H9 (cell line): ENCODE data around the gene TMCC2. TPM values are rescaled to one million over a fixed set of nuclear protein-coding genes. Genes with fewer than 3 reads are reported as not detected.

Experiments used
- DNase-seq: peaks from one replicate; pipeline ENCODE4 v3.0.0-alpha.2; 2017
- H2AFZ ChIP-seq: one replicate; pipeline ENCODE4 v1.6.1; 2013; ENCODE audit warnings: mild to moderate bottlenecking, low read length, control low read depth, moderate library complexity
- H2AK5ac ChIP-seq: 2 replicates; pipeline ENCODE4 v1.6.1; 2013; ENCODE audit warnings: low read length, control low read depth, mixed read lengths; ENCODE audit not compliant: insufficient read length
- H2BK120ac ChIP-seq: one replicate; pipeline ENCODE4 v1.6.1; 2013; ENCODE audit warnings: low read depth, mild to moderate bottlenecking, low read length, control low read depth, inconsistent platforms; ENCODE audit not compliant: poor library complexity, severe bottlenecking
- H2BK12ac ChIP-seq: 2 replicates; pipeline ENCODE4 v1.6.1; 2013; ENCODE audit warnings: low read length, control low read depth, mixed read lengths, low read depth; ENCODE audit not compliant: insufficient read length
- H2BK15ac ChIP-seq: 2 replicates; pipeline ENCODE4 v1.6.1; 2013; ENCODE audit warnings: low read depth, low read length, control low read depth
- H2BK20ac ChIP-seq: one replicate; pipeline ENCODE4 v1.6.1; 2013; ENCODE audit warnings: low read depth, mild to moderate bottlenecking, low read length, control low read depth, inconsistent platforms; ENCODE audit not compliant: poor library complexity, severe bottlenecking
- H2BK5ac ChIP-seq: 2 replicates; pipeline ENCODE4 v1.6.1; 2013; ENCODE audit warnings: low read length, control low read depth, mixed read lengths; ENCODE audit not compliant: insufficient read length
- H3K14ac ChIP-seq: 2 replicates; pipeline ENCODE4 v1.6.1; 2013; ENCODE audit warnings: low read length, control low read depth; ENCODE audit not compliant: insufficient read depth
- H3K18ac ChIP-seq: 2 replicates; pipeline ENCODE4 v1.6.1; 2013; ENCODE audit warnings: low read depth, mild to moderate bottlenecking, mixed read lengths, low read length, control low read depth; ENCODE audit not compliant: insufficient read length
- H3K23ac ChIP-seq: 2 replicates; pipeline ENCODE4 v1.6.1; 2013; ENCODE audit warnings: low read length, control low read depth, mixed read lengths, low read depth; ENCODE audit not compliant: insufficient read length
- H3K23me2 ChIP-seq: 2 replicates; pipeline ENCODE4 v1.6.1; 2013; ENCODE audit warnings: low read depth, mild to moderate bottlenecking, mixed read lengths, low read length, control low read depth; ENCODE audit not compliant: insufficient read length, poor library complexity, severe bottlenecking
- H3K27ac ChIP-seq: 2 replicates; pipeline ENCODE4 v1.5.1; 2013; ENCODE audit warnings: low read length, control low read depth, mixed read lengths, low read depth; ENCODE audit not compliant: insufficient read length
- H3K27me3 ChIP-seq: 2 replicates; pipeline ENCODE4 v1.6.1; 2013; ENCODE audit warnings: low read length, control low read depth, inconsistent platforms; ENCODE audit not compliant: insufficient read depth
- H3K4ac ChIP-seq: 2 replicates; pipeline ENCODE4 v1.6.1; 2013; ENCODE audit warnings: low read depth, mild to moderate bottlenecking, control low read depth, inconsistent platforms, low read length, moderate library complexity
- H3K4me1 ChIP-seq: 2 replicates; pipeline ENCODE4 v1.6.1; 2013; ENCODE audit warnings: low read length, control low read depth, inconsistent platforms; ENCODE audit not compliant: insufficient read depth
- H3K4me2 ChIP-seq: 2 replicates; pipeline ENCODE4 v1.6.1; 2013; ENCODE audit warnings: low read length, control low read depth, mixed read lengths; ENCODE audit not compliant: insufficient read length, insufficient read depth
- H3K56ac ChIP-seq: 2 replicates; pipeline ENCODE4 v1.6.1; 2013; ENCODE audit warnings: low read depth, mild to moderate bottlenecking, mixed read lengths, low read length, control low read depth; ENCODE audit not compliant: insufficient read length
- H3K79me1 ChIP-seq: 2 replicates; pipeline ENCODE4 v1.6.1; 2013; ENCODE audit warnings: low read depth, mild to moderate bottlenecking, moderate library complexity, low read length, control low read depth, inconsistent platforms; ENCODE audit not compliant: insufficient read depth, poor library complexity, severe bottlenecking
- H3K79me2 ChIP-seq: 2 replicates; pipeline ENCODE4 v1.6.1; 2013; ENCODE audit warnings: low read length, control low read depth, inconsistent platforms; ENCODE audit not compliant: insufficient read depth
- H3K9ac ChIP-seq: 2 replicates; pipeline ENCODE4 v1.6.1; 2013; ENCODE audit warnings: low read length, control low read depth, mixed read lengths; ENCODE audit not compliant: insufficient read length; ENCODE audit errors: extremely low read depth
- H3K9me3 ChIP-seq: one replicate; pipeline ENCODE4 v1.6.1; 2013; ENCODE audit warnings: low read depth, low read length, inconsistent platforms; ENCODE audit not compliant: control insufficient read depth
- H3T11ph ChIP-seq: one replicate; pipeline ENCODE4 v1.6.1; 2013; ENCODE audit warnings: mild to moderate bottlenecking, low read length, control low read depth, inconsistent platforms
- H4K20me1 ChIP-seq: one replicate; pipeline ENCODE4 v1.6.1; 2013; ENCODE audit not compliant: control insufficient read depth, insufficient read length, insufficient read depth
- H4K5ac ChIP-seq: 2 replicates; pipeline ENCODE4 v1.6.1; 2013; ENCODE audit warnings: low read depth, mild to moderate bottlenecking, mixed read lengths, low read length, control low read depth; ENCODE audit not compliant: insufficient read length
- H4K8ac ChIP-seq: replicated peaks from 2 replicates; pipeline ENCODE4 v1.6.1; 2013; ENCODE audit warnings: low read length, control low read depth, mixed read lengths, low read depth; ENCODE audit not compliant: insufficient read length
- H4K91ac ChIP-seq: 2 replicates; pipeline ENCODE4 v1.6.1; 2013; ENCODE audit warnings: low read depth, mild to moderate bottlenecking, moderate library complexity, mixed read lengths, low read length, control low read depth; ENCODE audit not compliant: insufficient read length
- H3K27ac Mint-ChIP-seq, 3 experiments: 2 replicates in 2 of 3; 3 replicates in 1 of 3; pipeline ENCODE4 v1.8.0; 2020 to 2021; ENCODE audit warnings: mixed read lengths in 3 of 3, mild to moderate bottlenecking in 1 of 3, moderate library complexity in 1 of 3
- H3K27me3 Mint-ChIP-seq: 2 replicates; pipeline ENCODE4 v1.8.0; 2021; ENCODE audit warnings: low read depth, mild to moderate bottlenecking, moderate library complexity, mixed read lengths
- H3K36me3 Mint-ChIP-seq, 3 experiments: 2 replicates in 2 of 3; 3 replicates in 1 of 3; pipeline ENCODE4 v1.8.0; 2020 to 2021; ENCODE audit warnings: low read depth in 3 of 3, mixed read lengths in 3 of 3; ENCODE audit not compliant: insufficient read depth in 1 of 3
- H3K4me1 Mint-ChIP-seq, 2 experiments: 2 replicates each; pipeline ENCODE4 v1.8.0; 2020; ENCODE audit warnings: mixed read lengths in 2 of 2
- H3K4me3 Mint-ChIP-seq, 2 experiments: 2 replicates in 1 of 2; 3 replicates in 1 of 2; pipeline ENCODE4 v1.8.0; 2020 to 2021; ENCODE audit warnings: mild to moderate bottlenecking in 2 of 2, mixed read lengths in 2 of 2, moderate library complexity in 1 of 2
- H3K9me3 Mint-ChIP-seq, 2 experiments: 2 replicates in 1 of 2; 3 replicates in 1 of 2; pipeline ENCODE4 v1.8.0; 2020; ENCODE audit warnings: mild to moderate bottlenecking in 2 of 2, mixed read lengths in 2 of 2, moderate library complexity in 1 of 2
- WGBS: extraction: QIAGEN DNeasy Blood & Tissue Kit; methylation state at CpG from one replicate; pipeline ENCODE4 v1.1.7; 2013; ENCODE audit warnings: missing lambda C conversion rate, low lambda C conversion rate, mixed read lengths; ENCODE audit not compliant: insufficient read length; ENCODE audit errors: extremely low coverage; 5-methylcytosine and 5-hydroxymethylcytosine counted together
- total RNA-seq: library from RNA; stranded (reverse); gene quantifications from 2 replicates; pipeline ENCODE4 v1.2.1, GENCODE V29; 2021
- TF ChIP-seq, protein P1 (sequence below): fragments of 200-600 bp; sonication (generic); conservative IDR thresholded peaks from 3 replicates; pipeline ENCODE4 v1.8.0; 2021; ENCODE audit warnings: antibody characterized with exemption, mild to moderate bottlenecking

TMCC2 gene
- total RNA-seq, 1 experiment from 2014 or later = 11.7 TPM

DNA sequence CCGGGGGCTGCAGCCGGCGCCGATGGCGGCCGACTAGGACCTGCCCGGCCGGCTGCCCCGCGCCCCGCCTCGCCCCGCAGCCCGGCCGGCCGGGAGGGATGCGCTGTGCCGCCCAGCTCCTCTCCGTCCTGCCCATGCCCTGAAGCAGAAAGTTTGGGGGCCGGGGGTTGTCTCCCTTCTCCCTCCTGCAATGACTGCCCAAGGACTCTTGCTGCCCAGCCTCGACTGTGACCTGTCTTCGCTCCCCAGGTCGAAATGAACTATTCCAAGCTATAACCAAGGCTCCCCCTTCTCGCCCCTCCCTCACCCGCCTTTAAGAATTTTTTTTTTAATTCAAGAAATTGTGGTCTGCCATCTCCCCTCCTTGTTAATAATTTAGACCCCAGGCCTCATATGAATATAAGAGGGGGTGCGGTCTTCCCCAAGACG lies 361 bp downstream of the TMCC2 start:
- no peak overlapping the region for H3K18ac ChIP-seq
- no peak overlapping the region for H2BK120ac ChIP-seq
- H4K20me1 ChIP-seq = no peaks in the 10 kb centered on the region
- no peak overlapping the region for H3K4ac ChIP-seq
- no peak overlapping the region for H3T11ph ChIP-seq
- H3K27ac ChIP-seq = no peak overlapping the region
- H2BK15ac ChIP-seq = no peak overlapping the region
- Mint-ChIP-seq H3K27ac (no peak overlapping the region), H3K9me3 (no peaks in the 10 kb centered on the region; a peak in 1 of 5 replicates), H3K27me3 (peaks cover 20% of the 10 kb centered on the region), H3K36me3 (0 out of 7 replicates have a peak, but pooled peaks cover 0 to 3% (median 0%) of the 10 kb centered on the region in 3 experiments), H3K4me1 (peaks cover 33 to 38% of the 10 kb centered on the region in 2 experiments), H3K4me3 (peak overlapping the region; percentile 79 to 90)
- H3K4me2 ChIP-seq = peak overlapping the region; percentile 74
- no peak overlapping the region for H2BK20ac ChIP-seq
- H3K23ac ChIP-seq = no peak overlapping the region
- H3K4me1 ChIP-seq = peaks cover 9% of the 10 kb centered on the region
- H2BK12ac ChIP-seq = no peak overlapping the region
- no peak overlapping the region for H3K9ac ChIP-seq
- TF ChIP-seq, protein P1, sequence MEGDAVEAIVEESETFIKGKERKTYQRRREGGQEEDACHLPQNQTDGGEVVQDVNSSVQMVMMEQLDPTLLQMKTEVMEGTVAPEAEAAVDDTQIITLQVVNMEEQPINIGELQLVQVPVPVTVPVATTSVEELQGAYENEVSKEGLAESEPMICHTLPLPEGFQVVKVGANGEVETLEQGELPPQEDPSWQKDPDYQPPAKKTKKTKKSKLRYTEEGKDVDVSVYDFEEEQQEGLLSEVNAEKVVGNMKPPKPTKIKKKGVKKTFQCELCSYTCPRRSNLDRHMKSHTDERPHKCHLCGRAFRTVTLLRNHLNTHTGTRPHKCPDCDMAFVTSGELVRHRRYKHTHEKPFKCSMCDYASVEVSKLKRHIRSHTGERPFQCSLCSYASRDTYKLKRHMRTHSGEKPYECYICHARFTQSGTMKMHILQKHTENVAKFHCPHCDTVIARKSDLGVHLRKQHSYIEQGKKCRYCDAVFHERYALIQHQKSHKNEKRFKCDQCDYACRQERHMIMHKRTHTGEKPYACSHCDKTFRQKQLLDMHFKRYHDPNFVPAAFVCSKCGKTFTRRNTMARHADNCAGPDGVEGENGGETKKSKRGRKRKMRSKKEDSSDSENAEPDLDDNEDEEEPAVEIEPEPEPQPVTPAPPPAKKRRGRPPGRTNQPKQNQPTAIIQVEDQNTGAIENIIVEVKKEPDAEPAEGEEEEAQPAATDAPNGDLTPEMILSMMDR = no peak
- no CpG with 5 or more reads among the region's 27 CpGs for WGBS
- no peak for DNase-seq
- H2AK5ac ChIP-seq = no peak overlapping the region
- H4K5ac ChIP-seq = no peak overlapping the region
- H2AFZ ChIP-seq = no peak overlapping the region
- H3K23me2 ChIP-seq = peaks cover 14% of the 10 kb centered on the region
- H4K91ac ChIP-seq = no peak overlapping the region
- H3K56ac ChIP-seq = no peak overlapping the region
- no peaks in the 10 kb centered on the region for H3K79me2 ChIP-seq
- H2BK5ac ChIP-seq = no peak overlapping the region
- H3K9me3 ChIP-seq = no peaks in the 10 kb centered on the region
- no peaks in the 10 kb centered on the region for H3K27me3 ChIP-seq
- H4K8ac ChIP-seq = no peak overlapping the region
- H3K79me1 ChIP-seq = no peaks in the 10 kb centered on the region
- no peak overlapping the region for H3K14ac ChIP-seq
